HG03097 (cell line): ENCODE results near the gene DOCK10.

Source experiments
- ATAC-seq: cut with Tn5 transposase; IDR thresholded peaks from one replicate; pipeline ENCODE4 v1.9.1; 2021; ENCODE audit not compliant: unreplicated experiment, low FRiP score

DOCK10 gene

DNA sequence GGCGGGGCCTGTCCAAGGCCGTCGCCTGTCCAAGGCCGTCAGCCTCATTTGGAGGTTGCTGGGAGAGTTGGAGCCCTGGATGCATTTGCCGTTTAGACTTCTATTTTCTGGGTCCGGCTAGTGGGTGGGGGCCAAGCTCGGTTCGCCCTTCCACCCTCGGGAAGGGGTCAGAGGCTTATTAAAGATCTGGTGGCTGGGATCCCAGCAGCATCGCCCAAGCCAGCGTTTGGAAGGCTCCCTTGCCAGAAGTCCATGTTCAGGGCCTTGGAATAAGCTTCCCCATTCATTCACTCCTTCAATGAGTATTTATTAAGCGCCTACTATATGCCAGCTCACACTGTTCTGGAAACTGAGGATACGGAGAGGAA lies 516 bp upstream of the DOCK10 start:
- ATAC-seq: no peak

DNA sequence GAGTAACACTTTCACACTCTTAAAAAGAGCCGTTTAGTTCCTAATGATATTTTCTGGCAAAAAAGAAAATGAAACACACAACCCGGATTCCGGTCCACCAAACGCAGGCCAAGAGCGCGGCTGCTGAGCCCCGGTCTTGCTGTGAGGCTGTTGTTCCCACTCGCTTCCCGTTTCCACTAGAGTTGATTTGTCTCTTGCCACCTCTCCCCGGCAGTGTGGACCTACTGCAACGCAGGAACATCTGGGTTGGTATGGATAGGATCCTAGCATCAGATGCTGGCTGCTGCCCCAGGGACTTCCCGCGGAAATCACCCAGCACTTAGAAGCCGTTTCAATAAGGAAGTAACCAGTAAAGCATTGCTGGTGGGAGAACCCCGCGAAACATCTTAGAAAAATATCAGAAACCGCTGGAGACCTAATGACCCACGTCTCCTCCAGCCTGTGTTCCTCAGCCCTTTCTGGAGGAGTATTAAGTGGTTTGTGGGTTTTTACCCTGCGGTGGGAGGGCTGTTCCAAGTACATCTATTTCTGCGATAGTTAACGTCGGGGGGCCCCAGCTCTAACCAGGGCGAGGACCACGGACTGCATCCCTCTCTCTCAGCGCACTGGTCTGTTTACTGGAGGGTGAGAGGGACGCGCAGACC lies 939 bp downstream of the DOCK10 start:
- ATAC-seq: peak; percentile 78

DNA sequence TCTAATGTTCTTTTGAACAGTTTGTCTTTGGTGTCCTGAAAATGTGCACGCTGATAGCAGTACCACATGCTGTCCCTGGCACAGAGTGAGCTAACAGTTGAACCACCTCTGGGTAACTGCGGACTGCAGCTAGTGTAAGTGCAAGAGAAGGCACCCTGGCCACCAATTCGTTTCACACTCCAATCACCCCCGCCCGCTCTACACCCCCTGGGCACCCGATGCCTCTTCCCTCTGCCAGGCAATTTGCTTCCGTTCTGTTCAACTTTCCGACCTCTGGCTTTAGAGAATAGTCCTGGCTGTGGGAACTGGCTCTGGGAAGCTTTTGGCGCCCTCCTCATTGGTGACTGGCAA lies 1.4 kb downstream of the DOCK10 start:
- peak; percentile 27 for ATAC-seq

DNA sequence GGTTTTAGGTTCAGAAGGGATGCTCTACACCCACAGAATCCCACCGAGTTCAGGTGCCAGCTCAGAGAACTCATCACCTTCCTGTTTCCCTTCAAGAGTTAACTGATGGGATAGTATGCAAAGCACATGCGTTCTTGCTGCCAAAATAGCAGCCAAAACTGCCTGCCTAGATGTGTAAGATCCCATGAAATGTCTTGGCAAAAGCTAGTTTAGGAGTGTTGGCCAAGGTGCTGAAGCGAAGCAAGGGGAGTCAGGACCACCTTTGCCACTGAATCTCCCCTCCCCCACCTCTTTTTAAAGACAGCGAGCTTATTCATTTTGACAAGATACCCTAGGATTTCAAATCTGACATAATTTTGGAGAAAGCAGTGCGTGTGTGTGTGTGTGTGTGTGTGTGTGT lies 2.1 kb downstream of the DOCK10 start:
- ATAC-seq: no peak

DNA sequence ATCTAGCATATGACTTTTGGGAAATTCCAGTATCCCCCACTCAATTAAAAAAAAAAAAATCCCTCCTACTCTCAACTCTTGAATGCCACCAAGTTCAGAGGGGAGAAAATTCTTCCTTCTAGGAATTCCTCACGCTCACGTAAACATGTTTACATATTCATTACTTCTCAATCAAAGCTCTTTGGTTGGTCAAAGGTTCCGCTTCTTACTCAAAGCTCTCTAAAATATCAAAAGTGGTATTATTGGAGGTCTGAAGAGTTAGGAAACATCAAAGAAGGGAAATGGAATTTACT lies 4.1 kb downstream of the DOCK10 start:
- ATAC-seq: no peak

DNA sequence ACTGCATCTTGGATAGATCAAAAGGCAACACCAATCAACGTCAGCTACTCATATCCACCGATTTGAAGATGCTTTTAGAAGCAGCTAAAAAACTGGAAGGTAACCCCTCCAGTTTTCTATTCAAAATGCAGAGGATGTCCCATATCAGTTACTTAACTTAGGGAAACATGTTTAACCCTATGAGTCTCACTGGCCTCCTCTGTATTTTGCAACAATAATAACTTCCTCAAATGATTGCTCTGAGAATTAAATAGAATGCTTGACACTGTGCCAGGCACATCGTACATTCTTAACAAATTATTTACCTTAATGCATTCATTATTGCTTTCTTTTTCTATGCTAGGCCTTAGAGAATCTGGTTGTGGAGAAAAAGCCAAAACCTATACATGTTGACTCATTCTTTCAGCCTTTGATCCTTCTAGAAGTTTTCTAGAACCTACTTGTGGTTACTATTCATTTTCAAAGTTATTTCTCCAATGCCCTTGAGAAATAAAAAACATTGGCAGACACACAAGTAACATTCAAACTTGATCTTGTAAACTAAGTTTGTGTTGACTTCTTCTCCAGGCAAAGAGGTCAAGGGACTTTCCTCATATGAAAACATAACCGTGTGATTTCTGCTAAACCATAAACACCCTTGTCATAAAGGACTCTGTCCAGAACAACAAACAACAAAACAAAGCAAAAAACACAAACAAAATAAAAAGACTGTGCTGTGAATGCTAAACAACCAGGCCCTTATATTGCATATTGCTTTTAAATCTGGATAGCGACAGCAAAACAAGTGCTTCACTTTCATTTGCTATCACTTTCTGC lies 4.6 kb downstream of the DOCK10 start:
- ATAC-seq: no peak

DNA sequence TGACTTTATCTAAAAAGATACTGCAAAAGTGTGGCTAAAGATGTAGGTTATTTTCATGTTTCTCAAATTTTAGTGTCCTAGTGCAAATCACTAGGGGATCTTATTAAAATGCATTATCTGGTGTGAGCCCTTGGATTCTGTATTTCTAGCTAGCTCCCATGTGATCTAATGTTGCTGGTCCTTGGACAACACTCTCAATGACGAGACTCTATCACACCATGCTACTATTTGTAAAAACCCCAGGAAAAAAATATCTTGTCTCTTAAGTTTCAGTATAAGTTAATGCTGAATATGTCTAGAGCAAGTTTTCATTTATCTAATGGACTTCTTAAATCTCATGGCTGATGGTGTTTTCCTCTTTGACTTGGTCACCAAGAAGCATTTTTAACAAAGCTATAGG lies 5.8 kb downstream of the DOCK10 start:
- no peak for ATAC-seq

DNA sequence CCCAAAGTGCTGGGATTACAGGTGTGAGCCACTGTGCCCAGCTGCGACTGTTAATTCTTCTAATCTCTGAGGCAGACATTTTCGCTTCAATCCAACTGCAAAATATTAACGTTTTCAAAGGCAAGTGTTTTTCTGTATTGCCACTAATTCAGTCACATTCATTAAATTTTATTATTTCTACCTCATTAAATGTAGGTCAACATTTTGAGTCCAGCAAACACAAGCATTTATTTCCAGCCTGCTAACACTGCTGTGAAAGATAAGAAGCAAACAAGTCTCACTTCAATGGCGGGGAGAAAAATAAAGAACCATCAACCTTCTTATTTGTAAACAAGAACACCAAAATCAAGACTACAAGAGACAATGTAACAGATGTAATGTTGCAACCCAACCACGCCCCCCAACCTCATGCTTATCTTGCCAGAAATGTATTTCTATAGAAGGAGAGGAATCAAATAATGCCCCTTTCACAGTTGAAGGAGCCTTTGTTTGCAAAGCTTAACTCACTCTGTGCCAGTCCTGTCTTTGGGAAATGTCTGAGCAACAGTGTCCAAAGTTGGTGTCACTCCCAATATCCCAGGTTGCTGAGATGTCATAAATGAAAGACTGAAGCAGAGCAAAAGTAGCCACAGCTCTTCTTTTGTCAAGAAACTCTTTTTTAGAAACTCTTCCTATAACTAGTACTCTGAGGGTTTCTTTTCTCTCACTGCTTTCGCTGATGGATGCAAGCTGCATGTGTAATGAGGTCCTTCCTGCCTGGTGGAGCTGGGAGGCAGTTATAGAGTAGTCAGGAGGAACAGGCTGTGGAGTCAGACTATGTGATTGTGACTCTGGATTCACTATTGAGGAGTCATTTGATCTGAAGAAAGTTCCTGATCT lies 8.6 kb downstream of the DOCK10 start:
- ATAC-seq: no peak

DNA sequence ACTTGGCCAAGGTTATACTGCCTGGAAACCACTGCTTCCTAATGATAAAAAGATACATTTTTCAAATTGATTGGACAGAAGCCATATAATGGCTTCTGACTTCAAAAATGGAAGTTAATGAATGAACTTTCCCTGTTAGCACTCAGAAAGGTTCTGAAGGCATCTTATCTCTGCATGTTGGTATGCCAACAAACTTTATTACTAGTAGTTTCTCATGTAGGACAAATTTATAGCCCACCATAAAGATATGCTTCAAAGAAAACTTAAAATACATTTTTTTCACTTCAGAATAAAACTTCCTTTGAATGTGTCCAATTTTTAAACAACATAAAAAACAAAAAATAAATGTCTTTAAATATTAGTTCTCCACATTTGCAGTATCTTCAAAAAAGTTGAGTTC lies 10.0 kb downstream of the DOCK10 start:
- no peak for ATAC-seq

DNA sequence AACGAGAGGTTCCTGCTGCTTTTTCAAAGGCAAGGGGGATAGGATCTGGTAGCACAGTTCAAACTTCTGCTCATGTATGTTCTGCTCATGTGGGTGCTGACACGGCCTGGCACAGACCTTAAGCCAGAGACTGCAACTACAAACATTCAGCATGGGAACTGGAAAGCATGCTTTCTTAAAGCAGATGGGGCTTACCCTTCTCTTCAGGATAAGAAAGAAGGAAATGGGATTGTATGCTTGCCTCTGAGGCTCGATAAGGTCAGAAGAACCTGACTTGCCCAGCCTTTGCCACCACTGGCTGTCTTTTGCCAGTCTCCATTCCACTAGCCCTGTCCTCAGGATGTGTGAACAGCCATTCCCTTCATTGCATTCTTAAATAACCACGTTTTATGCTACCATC lies 10.7 kb downstream of the DOCK10 start:
- no peak for ATAC-seq

DNA sequence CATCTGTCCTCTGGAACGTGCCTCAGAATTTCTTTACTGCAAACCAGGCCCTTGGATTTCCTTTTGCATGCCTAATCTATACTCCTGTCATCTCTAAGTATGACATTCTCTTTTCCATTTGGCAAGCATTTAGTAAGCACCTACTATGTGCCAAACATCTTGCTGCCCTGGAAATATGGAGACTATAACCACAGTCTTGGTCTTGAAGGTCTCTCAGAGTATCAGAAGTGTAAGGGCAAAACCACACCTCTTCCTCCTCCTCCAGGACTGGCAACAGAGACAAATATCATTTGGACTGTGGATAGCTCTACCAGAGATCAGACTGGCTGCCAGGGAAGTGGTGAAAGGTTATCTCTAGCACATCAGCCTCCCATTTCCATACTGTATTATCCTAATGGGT lies 11.4 kb downstream of the DOCK10 start:
- ATAC-seq: no peak

DNA sequence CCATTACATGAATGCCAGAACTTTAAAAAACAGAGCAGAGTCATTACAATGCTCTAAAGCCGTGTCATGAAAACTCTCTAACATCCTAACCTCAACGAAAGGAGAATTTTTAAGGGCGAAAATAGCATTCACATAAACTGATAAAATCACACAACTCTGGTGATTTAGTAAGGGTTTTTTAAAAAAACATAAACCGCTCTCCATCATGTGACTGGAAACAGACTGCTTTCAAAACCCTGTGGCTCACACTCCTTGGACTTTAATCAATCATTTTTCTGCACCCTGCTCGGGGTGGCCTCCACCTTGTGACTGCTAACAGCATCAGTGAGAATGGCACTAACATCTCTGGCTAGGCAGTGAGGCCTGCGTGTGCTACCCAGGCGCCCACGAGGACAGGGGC lies 12.1 kb downstream of the DOCK10 start:
- no peak for ATAC-seq

DNA sequence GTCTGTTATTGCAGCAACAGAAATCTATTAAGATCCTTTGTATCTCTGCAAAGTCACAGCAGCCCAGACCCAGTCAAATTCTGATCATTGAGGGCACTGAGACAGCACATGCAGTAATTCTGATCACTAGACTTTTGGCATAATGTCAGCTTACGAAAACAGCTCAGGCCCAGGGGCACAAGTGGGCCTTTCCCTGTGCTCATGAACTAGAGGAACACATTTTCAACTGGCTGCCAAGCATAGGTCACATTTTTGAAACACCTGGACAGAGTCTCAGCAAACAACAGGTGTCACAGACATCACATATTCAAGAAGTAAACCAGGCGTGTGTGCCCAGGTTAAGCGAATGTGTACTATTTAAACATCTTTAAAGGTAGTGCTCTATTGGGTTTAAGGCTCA lies 13.7 kb downstream of the DOCK10 start:
- ATAC-seq: no peak

DNA sequence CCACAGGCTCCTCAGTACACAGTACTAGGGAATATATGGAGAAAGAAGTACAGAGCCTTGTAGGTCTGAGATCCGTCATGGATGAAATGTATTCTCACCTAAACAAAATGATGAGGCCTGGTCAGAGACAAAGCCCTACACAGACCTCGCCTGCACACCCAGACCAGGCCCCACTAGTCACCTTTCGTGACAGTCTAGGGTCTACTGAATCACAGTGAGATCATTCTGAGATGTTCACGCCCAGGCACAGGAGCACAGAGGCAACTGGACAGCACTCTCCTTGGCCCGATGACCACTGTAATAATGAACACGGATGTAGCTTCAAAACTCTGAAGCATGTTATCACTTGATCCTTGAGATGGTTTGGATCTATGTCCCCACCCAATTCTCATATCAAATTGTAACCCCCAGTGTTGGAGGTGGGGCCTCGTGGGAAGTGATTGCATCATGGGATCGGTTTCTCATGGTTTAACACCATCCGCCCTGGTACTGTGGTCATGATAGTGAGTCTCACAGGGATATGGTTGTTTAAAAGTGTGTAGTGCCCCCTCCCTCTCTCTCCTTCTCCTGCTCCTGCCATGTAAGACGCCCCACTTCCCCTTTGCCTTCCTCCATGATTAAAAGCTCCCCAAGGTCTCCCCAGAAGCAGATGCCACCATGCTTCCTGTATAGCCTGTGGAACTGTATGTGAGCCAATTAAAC lies 15.1 kb downstream of the DOCK10 start:
- ATAC-seq: no peak

DNA sequence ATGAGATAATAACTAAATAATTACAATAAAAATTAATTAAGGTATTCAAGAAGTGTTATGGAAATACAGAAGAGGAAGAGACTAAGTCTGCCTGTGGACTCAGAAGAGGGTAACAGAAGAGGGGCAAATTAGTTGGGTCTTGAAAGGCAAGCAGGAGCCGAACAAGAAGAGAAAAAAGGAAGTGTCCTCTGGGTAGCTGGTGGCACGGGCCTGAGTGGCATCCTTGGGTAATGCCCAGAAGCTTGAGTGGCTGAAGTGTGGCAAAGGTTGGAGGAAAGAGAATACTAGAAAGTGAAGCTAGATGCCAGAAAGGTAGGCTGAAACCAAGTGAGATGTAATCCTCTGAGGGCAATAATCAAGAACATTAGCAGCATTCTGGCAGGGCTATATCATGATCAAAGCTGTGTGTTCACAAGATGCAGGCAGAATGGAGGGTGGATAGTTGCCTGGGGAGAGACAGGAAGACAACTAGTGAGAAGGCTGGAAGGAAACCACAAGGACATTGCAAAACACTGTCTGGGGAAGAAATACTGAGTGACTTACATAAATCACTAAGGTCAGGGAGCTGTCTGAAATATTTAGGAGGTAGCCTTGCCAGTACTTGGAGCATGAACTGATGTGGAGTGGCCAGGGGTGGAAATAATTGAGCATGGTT lies 16.2 kb downstream of the DOCK10 start:
- ATAC-seq: no peak

DNA sequence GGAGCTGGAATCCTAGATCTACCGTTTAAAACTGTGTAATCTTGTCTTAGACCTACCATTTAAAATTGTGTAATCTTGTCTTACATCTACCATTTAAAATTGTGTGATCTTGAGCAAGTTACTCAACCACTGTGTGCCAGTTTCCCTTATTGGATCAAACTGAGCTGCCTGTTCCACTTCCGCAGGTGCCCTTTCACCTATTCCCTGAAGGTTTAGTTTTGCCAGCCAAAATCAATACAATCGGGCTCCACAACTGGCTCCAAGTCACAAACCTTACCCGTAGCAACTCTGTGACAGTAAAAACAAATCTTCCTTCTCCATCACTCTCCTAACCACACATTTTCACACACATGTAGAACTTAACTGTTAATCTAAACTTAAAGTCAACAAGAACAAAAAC lies 20.1 kb downstream of the DOCK10 start:
- no peak for ATAC-seq

DNA sequence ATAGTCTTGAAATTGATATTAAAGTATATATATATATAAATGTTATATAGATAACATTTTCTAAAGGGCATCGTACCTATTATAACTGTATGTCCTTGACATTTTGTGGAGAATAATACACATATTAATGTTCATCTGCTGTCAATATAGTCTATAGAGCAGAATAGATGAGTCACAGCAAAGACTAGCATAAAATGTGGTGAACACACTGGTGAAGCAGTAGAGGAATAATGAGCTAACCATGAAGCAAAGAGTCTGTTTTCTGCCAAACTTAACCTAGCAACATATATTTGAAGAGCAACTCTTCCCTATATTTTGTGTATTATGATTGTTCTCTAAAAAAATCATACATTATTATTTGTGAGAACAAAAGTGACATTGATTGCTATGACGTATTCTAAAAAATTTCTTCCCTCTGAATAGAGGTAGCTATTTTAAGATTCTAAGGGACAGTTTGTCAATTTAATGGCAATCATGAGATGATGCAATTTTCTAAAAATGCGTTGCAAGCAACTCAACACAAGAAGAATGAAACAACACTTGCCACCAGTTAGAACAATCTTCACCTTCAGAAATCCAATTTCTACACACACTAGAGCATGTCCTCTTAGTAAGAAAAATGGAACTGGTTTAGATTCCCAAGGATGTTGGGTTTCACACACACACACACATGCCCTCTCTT lies 22.0 kb downstream of the DOCK10 start:
- ATAC-seq: no peak

DNA sequence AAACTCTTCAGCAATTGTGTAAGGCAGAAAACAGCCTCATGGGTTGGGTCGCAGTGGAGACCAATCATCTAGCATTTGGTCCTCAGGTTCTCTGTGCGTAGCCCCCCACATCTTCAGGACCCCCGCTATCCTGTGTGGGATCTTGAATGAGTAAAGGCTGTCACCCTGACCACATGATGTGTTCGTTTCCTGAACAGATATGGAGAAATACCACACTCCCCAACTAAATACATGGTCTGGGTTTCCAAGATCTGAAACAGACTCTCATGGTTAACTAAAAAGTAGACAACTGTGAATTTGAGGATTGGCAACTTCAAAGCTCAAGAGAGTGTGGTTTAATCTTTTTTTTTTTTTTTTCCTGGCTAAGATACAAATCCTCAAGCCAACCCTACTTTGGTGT lies 23.2 kb downstream of the DOCK10 start:
- no peak for ATAC-seq

DNA sequence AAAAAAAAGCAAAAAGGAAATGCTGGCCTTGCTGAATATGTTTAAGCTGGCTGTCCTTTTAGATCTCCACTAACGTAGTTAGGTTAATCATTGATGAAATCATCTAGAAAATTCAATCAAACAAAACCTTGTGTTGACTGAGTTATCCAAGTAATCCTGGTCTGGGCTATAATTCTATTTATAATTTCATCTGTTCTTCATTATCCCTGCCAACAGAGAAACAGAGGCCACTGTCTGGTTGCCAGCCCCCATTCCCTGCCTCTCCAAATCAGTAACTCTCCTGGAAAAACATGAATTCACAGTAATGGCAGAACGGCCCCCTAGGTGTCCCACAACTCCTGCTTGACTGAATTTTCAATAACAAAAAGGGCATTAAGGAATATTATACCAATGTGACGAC lies 24.6 kb downstream of the DOCK10 start:
- ATAC-seq: no peak

DNA sequence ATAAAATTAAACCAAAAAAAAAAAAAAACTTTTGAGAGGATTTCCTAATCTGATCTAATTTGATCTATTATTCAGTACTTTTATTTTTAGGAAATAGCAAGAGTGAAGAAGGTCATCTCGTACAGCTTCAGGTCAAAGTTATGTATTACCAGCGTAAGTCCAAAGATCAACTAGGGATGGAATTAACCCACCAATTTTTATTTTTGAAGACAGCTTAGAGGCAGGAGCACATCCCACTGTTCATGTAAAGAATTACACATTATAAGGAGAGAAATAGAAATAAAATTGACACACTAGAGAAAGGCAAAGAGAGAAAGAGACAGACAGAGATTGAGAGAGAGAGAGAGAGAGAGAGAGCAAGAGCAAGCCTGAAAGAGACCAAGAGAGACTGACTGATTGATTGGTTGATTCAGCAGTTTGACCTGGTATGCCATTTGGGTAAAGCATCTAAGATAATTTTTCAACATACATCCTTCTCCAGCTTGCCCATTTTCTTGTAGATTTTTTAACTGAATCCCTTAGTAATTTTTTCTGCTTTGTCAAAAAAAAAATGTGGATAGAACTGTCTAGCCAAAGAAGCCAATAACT lies 25.1 kb downstream of the DOCK10 start:
- no peak for ATAC-seq
